Aorta (tissue), 4 donors: Measurements from ENCODE around the gene STRN. TPM values are rescaled to one million over a fixed set of nuclear protein-coding genes. Genes with fewer than 3 reads are reported as not detected.

Source experiments
- polyA plus RNA-seq, 2 donors: library from polyadenylated mRNA; stranded (reverse); fragments of 200-250 nt; gene quantifications; one replicate each; pipeline ENCODE4 v1.2.3, GENCODE V29; 2013
- total RNA-seq, 2 donors: library from RNA; stranded (reverse); fragmentation: NEBNext Ultra II Directional; extraction: Animal tissue kit (Norgen Biotek cat#: 25700); gene quantifications; one replicate each; pipeline ENCODE4 v1.2.1, GENCODE V29; 2021
- donor health status: healthy with polysubstance abuse.
- donor health status: Bipolar disorder and iron deficiency.
- donor health status: DM: no; HTN: no; CAD: no.
- donor health status: DM: yes; HTN: yes; CAD: no.

The STRN gene
- total and polyA plus RNA-seq, 4 donors, result 5.1 to 33.8 (median 18.9) TPM

Other genes starting within 250 kb of the STRN start
- gene HEATR5B, start 117.8 kb upstream of the STRN start, total RNA-seq, result 10 to 100 TPM; 19.9 to 28.2 TPM
- 10 to 100 TPM in 1 of 2 donors, 1 to 10 TPM in 1; 5.0 to 10.1 TPM for gene HEATR5B, start 117.8 kb upstream of the STRN start, polyA plus RNA-seq
- 1 to 10 TPM; 6.6 to 6.9 TPM for gene GPATCH11, start 118.0 kb upstream of the STRN start, total RNA-seq
- gene GPATCH11, start 118.0 kb upstream of the STRN start, polyA plus RNA-seq, result 1 to 10 TPM; 4.2 to 8.9 TPM
- 10 to 100 TPM; 47.1 to 49.5 TPM for gene EIF2AK2, start 190.4 kb upstream of the STRN start, total RNA-seq
- gene EIF2AK2, start 190.4 kb upstream of the STRN start, polyA plus RNA-seq, result 1 to 10 TPM; 8.4 to 9.7 TPM
- not detected for gene SULT6B1, start 222.1 kb upstream of the STRN start, total RNA-seq
- not detected for gene SULT6B1, start 222.1 kb upstream of the STRN start, polyA plus RNA-seq
- gene CEBPZOS, start 230.0 kb upstream of the STRN start, total RNA-seq, result 10 to 100 TPM; 24.9 to 36.9 TPM
- 100 to 1,000 TPM in 1 of 2 donors, 10 to 100 TPM in 1; 29.3 to 138 TPM for gene CEBPZOS, start 230.0 kb upstream of the STRN start, polyA plus RNA-seq